IMR-90 (cell line): ENCODE results near the gene ZNF774. TPM values are rescaled to one million over a fixed set of nuclear protein-coding genes. Genes with fewer than 3 reads are reported as not detected.

Experiments used
- ATAC-seq: fragments of 200-7000 bp; cut with Tn5 transposase; 2 replicates; pipeline ENCODE4 v1.9.1; 2020; ENCODE audit warnings: low read depth, mild to moderate bottlenecking, moderate library complexity
- BruUV-seq: library from RNA; stranded (reverse); fragments of 400-500 nt; replicated peaks from 2 replicates; lab custom pipeline; 2021; lab: Mats Ljungman, UMichigan
- CTCF ChIA-PET: fragments of 300-600 bp; formaldehyde crosslinking; extraction: SDS; loops from one replicate; lab custom pipeline; 2021; ENCODE audit warnings: antibody characterized with exemption; lab: Yijun Ruan, JAX
- POLR2A ChIA-PET: fragments of 300-600 bp; sonication (Branson Sonifier 250); formaldehyde crosslinking; loops from one replicate; lab custom pipeline; 2022; ENCODE audit warnings: antibody characterized with exemption; ENCODE audit not compliant: unreplicated experiment; lab: Charles Lee
- DNase-seq: peaks from one replicate; pipeline ENCODE4 v3.0.0; 2013
- H2AFZ ChIP-seq: replicated peaks from 2 replicates; pipeline ENCODE3; 2013; ENCODE audit warnings: low read length, mild to moderate bottlenecking; ENCODE audit not compliant: poor library complexity
- H2AK5ac ChIP-seq: 2 replicates; pipeline ENCODE4 v1.6.1; 2013; ENCODE audit warnings: low read depth, low read length, inconsistent platforms
- H2AK9ac ChIP-seq: replicated peaks from 2 replicates; pipeline ENCODE3; 2013; ENCODE audit warnings: mild to moderate bottlenecking, low read depth, low read length, moderate library complexity; ENCODE audit not compliant: poor library complexity
- H2BK120ac ChIP-seq: 2 replicates; pipeline ENCODE4 v1.6.1; 2013; ENCODE audit warnings: low read depth, low read length, inconsistent platforms
- H2BK15ac ChIP-seq: 3 replicates; pipeline ENCODE4 v1.6.1; 2013; ENCODE audit warnings: low read depth, low read length, inconsistent platforms
- H2BK20ac ChIP-seq: 2 replicates; pipeline ENCODE4 v1.6.1; 2013; ENCODE audit warnings: low read depth, mild to moderate bottlenecking, inconsistent platforms, low read length, moderate library complexity
- H2BK5ac ChIP-seq: 2 replicates; pipeline ENCODE4 v1.6.1; 2013; ENCODE audit warnings: mild to moderate bottlenecking, low read depth, low read length, inconsistent platforms; ENCODE audit not compliant: poor library complexity, severe bottlenecking
- H3K14ac ChIP-seq: replicated peaks from 2 replicates; pipeline ENCODE4 v1.6.1; 2013; ENCODE audit warnings: low read depth, low read length, inconsistent platforms
- H3K18ac ChIP-seq: 2 replicates; pipeline ENCODE4 v1.6.1; 2013; ENCODE audit warnings: low read depth, low read length, control low read depth
- H3K23ac ChIP-seq: 2 replicates; pipeline ENCODE4 v1.6.1; 2013; ENCODE audit warnings: low read depth, low read length, inconsistent platforms
- H3K27ac ChIP-seq: 2 replicates; pipeline ENCODE4 v1.5.1; 2013; ENCODE audit warnings: mild to moderate bottlenecking, control low read depth, low read length; ENCODE audit not compliant: insufficient read depth
- H3K27me3 ChIP-seq: 2 replicates; pipeline ENCODE4 v1.6.1; 2013; ENCODE audit warnings: low read length; ENCODE audit not compliant: control insufficient read depth, insufficient read depth
- H3K36me3 ChIP-seq: 2 replicates; pipeline ENCODE4 v1.6.1; 2013; ENCODE audit warnings: low read length, mixed read lengths; ENCODE audit not compliant: control insufficient read depth, insufficient read depth
- H3K4ac ChIP-seq: 2 replicates; pipeline ENCODE4 v1.6.1; 2013; ENCODE audit warnings: low read depth, low read length, inconsistent platforms
- H3K4me1 ChIP-seq: 2 replicates; pipeline ENCODE4 v1.6.1; 2013; ENCODE audit warnings: low read length, mixed read lengths; ENCODE audit not compliant: control insufficient read depth, insufficient read depth
- H3K4me2 ChIP-seq: 2 replicates; pipeline ENCODE4 v1.6.1; 2013; ENCODE audit warnings: low read depth, mild to moderate bottlenecking, control low read depth, low read length, moderate library complexity
- H3K4me3 ChIP-seq: 2 replicates; pipeline ENCODE4 v1.5.1; 2013; ENCODE audit warnings: low read depth, mild to moderate bottlenecking, control low read depth, low read length, moderate library complexity; ENCODE audit not compliant: insufficient read depth
- H3K56ac ChIP-seq: 2 replicates; pipeline ENCODE4 v1.6.1; 2013; ENCODE audit warnings: low read length, inconsistent platforms; ENCODE audit not compliant: insufficient read depth; ENCODE audit errors: extremely low read depth
- H3K79me1 ChIP-seq, 2 experiments: 2 replicates each; pipeline ENCODE4 v1.6.1; 2013; ENCODE audit warnings: low read length in 2 of 2, inconsistent platforms in 1 of 2, low read depth in 1 of 2
- H3K9ac ChIP-seq: 2 replicates; pipeline ENCODE4 v1.6.1; 2013; ENCODE audit warnings: low read depth, low read length, control low read depth
- H3K9me1 ChIP-seq: 2 replicates; pipeline ENCODE4 v1.6.1; 2013; ENCODE audit warnings: low read length, inconsistent platforms; ENCODE audit not compliant: insufficient read depth
- H3K9me3 ChIP-seq: 2 replicates; pipeline ENCODE4 v1.6.1; 2013; ENCODE audit warnings: low read length; ENCODE audit not compliant: control insufficient read depth, insufficient read depth
- H4K20me1 ChIP-seq: 2 replicates; pipeline ENCODE4 v1.6.1; 2013; ENCODE audit warnings: low read length, inconsistent platforms; ENCODE audit not compliant: insufficient read depth
- H4K5ac ChIP-seq: 2 replicates; pipeline ENCODE4 v1.6.1; 2013; ENCODE audit warnings: mild to moderate bottlenecking, low read depth, low read length, control low read depth
- H4K8ac ChIP-seq, 2 experiments: 2 replicates each; pipeline ENCODE4 v1.6.1; 2013; ENCODE audit warnings: low read depth in 2 of 2, low read length in 2 of 2, control low read depth in 1 of 2, inconsistent platforms in 1 of 2
- H4K91ac ChIP-seq: 2 replicates; pipeline ENCODE4 v1.6.1; 2013; ENCODE audit warnings: low read depth, low read length, inconsistent platforms; ENCODE audit not compliant: insufficient read depth
- BHLHE40 ChIP-seq: fragments of 150-350 bp; IDR thresholded peaks from 2 replicates; pipeline ENCODE4 v1.6.1; 2016; ENCODE audit warnings: mild to moderate bottlenecking, low read depth, low read length
- CEBPB ChIP-seq: IDR thresholded peaks from 2 replicates; pipeline ENCODE4 v1.6.1; 2012; ENCODE audit warnings: low read depth, low read length, improper control_type of control experiment
- FOS ChIP-seq: fragments of 150-350 bp; IDR thresholded peaks from 2 replicates; pipeline ENCODE4 v1.6.1; 2016; ENCODE audit warnings: low read depth, low read length
- MAFK ChIP-seq: IDR thresholded peaks from 2 replicates; pipeline ENCODE4 v1.6.1; 2012; ENCODE audit warnings: low read depth, low read length, improper control_type of control experiment
- MAZ ChIP-seq: IDR thresholded peaks from 2 replicates; pipeline ENCODE4 v1.6.1; 2012; ENCODE audit warnings: low read depth, mild to moderate bottlenecking, low read length, improper control_type of control experiment, moderate library complexity, borderline replicate concordance
- MXI1 ChIP-seq: IDR thresholded peaks from 2 replicates; pipeline ENCODE4 v1.6.1; 2012; ENCODE audit warnings: low read depth, mild to moderate bottlenecking, low read length, moderate library complexity, borderline replicate concordance
- NFE2L2 ChIP-seq: fragments of 150-350 bp; IDR thresholded peaks from 2 replicates; pipeline ENCODE4 v1.6.1; 2016; ENCODE audit warnings: low read depth, mild to moderate bottlenecking, low read length
- POLR2A ChIP-seq: IDR thresholded peaks from 2 replicates; pipeline ENCODE4 v1.6.1; 2012; ENCODE audit warnings: mild to moderate bottlenecking, low read depth, low read length
- RAD21 ChIP-seq: IDR thresholded peaks from 2 replicates; pipeline ENCODE4 v1.6.1; 2012; ENCODE audit warnings: low read length, improper control_type of control experiment
- RCOR1 ChIP-seq: IDR thresholded peaks from 2 replicates; pipeline ENCODE4 v1.6.1; 2012; ENCODE audit warnings: mild to moderate bottlenecking, low read length, improper control_type of control experiment; ENCODE audit not compliant: insufficient replicate concordance
- RFX5 ChIP-seq: IDR thresholded peaks from 2 replicates; pipeline ENCODE4 v1.8.0; 2012; ENCODE audit warnings: low read depth, mild to moderate bottlenecking, low read length, moderate library complexity
- SMC3 ChIP-seq: fragments of 150-350 bp; IDR thresholded peaks from 2 replicates; pipeline ENCODE4 v1.6.1; 2016; ENCODE audit warnings: low read depth, mild to moderate bottlenecking, antibody characterized with exemption, low read length, moderate library complexity
- WGBS, 2 experiments: methylation state at CpG; one replicate each; pipeline versions ENCODE4 v1.1.5 to v1.1.7; 2013; ENCODE audit warnings: missing lambda C conversion rate in 2 of 2; ENCODE audit not compliant: insufficient read length in 1 of 2; ENCODE audit errors: extremely low coverage in 2 of 2; 5-methylcytosine and 5-hydroxymethylcytosine counted together
- dilution Hi-C: fragments of 300-500 bp; cut with HindIII; formaldehyde crosslinking; loops from one replicate; pipeline ENCODE4 v1.14.3; 2018; ENCODE audit warnings: low sequenced_read_pairs; ENCODE audit not compliant: unreplicated experiment
- in situ Hi-C: fragments of 300-500 bp; cut with MboI; formaldehyde crosslinking; loops from 3 replicates; pipeline ENCODE4 v1.14.3; 2019; ENCODE audit warnings: low sequenced_read_pairs, inconsistent platforms, mixed read lengths
- intact Hi-C: fragments of 100-400 bp; cut with micrococcal nuclease; formaldehyde crosslinking; loops from 2 replicates; pipeline ENCODE4 v1.10.0; 2022
- polyA plus RNA-seq, 3 experiments: library from polyadenylated mRNA; depleted of rRNA; stranded (reverse); fragments of >200 nt; gene quantifications; 2 replicates each; pipeline ENCODE4 v1.2.3, GENCODE V29; 2012; ENCODE audit warnings: low replicate concordance in 1 of 3
- total RNA-seq: library from RNA; depleted of rRNA; stranded (reverse); fragments of >200 nt; gene quantifications from 2 replicates; pipeline ENCODE4 v1.2.3, GENCODE V29; 2012
- TF ChIP-seq, protein P1 (sequence below): conservative IDR thresholded peaks from 2 replicates; pipeline ENCODE4 v1.5.1; 2012; ENCODE audit warnings: mild to moderate bottlenecking, low read depth, low read length, improper control_type of control experiment
- TF ChIP-seq, protein P2 (sequence below): fragments of 150-350 bp; IDR thresholded peaks from 2 replicates; pipeline ENCODE4 v1.6.1; 2016; ENCODE audit warnings: low read depth, mild to moderate bottlenecking, low read length, moderate library complexity, borderline replicate concordance
- TF ChIP-seq, protein P3 (sequence below): fragments of 150-350 bp; IDR thresholded peaks from 2 replicates; pipeline ENCODE4 v1.6.1; 2017; ENCODE audit warnings: mild to moderate bottlenecking, antibody characterized with exemption, low read length, low read depth

The ZNF774 gene
- total and polyA plus RNA-seq, 2 of the 4 experiments (the other 2 are of a cell fraction): 0.91 to 1.1 TPM

DNA sequence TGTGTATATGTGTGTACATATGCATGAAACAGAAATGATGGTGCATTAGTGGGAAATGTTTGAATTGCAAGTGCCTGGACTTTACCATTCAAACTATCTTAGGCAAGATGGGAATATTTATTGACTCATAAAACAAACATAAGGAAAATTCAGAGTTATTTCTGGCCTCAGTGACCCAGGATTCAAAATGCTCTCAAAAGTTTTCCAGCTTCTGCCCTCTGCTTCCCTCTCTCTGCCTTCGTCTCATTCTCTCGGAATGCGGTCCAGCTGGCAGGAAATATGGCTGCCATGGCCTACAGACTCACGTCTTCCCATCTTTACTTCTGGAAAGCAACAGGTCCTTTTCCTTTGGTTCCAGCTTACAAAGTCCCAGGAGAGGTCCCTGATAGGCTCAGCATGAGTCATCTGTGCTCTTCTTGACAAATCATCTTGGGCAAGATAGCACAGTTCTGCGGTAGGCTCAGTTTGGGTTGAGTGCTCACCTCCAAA, 8.7 kb upstream of the ZNF774 start:
- Histone ChIP-seq H3K36me3 (no peaks in the 10 kb centered on the region), H3K18ac (no peak overlapping the region), H2AK9ac (no peak overlapping the region), H3K9me1 (no peaks in the 10 kb centered on the region; the same call in 1 of the 2 replicates), H3K27me3 (no peaks in the 10 kb centered on the region), H3K4me3 (no peak overlapping the region), H4K91ac (no peak overlapping the region), H3K4ac (no peak overlapping the region), H4K5ac (no peak overlapping the region), H3K9me3 (no peaks in the 10 kb centered on the region), H4K8ac (no peak overlapping the region), H3K27ac (no peak overlapping the region), H3K4me2 (no peak overlapping the region), H3K56ac (no peak overlapping the region), H3K23ac (no peak overlapping the region), H2AK5ac (no peak overlapping the region), H4K20me1 (no peaks in the 10 kb centered on the region), H2BK20ac (no peak overlapping the region), H3K9ac (no peak overlapping the region), H3K79me1 (no peaks in the 10 kb centered on the region), H3K4me1 (peaks cover 6% of the 10 kb centered on the region; the same call in 1 of the 2 replicates), H2BK5ac (no peak overlapping the region), H2BK15ac (no peak overlapping the region), H2BK120ac (no peak overlapping the region), H2AFZ (peak overlapping the region; percentile 81), H3K14ac (no peak overlapping the region)
- ChIA-PET CTCF (no interaction called here), POLR2A (no interaction called here)
- WGBS, 2 experiments: 77% methylated on average over 4 of the region's 5 CpGs; no CpG with 5 or more reads in 1 of the 2 experiments
- intact Hi-C loops: no loop called here
- dilution Hi-C loops: no loop called here
- peak; percentile 72 for DNase-seq
- BruUV-seq: no TSS peak
- ATAC-seq: peak; percentile 57
- TF ChIP-seq, protein P1, sequence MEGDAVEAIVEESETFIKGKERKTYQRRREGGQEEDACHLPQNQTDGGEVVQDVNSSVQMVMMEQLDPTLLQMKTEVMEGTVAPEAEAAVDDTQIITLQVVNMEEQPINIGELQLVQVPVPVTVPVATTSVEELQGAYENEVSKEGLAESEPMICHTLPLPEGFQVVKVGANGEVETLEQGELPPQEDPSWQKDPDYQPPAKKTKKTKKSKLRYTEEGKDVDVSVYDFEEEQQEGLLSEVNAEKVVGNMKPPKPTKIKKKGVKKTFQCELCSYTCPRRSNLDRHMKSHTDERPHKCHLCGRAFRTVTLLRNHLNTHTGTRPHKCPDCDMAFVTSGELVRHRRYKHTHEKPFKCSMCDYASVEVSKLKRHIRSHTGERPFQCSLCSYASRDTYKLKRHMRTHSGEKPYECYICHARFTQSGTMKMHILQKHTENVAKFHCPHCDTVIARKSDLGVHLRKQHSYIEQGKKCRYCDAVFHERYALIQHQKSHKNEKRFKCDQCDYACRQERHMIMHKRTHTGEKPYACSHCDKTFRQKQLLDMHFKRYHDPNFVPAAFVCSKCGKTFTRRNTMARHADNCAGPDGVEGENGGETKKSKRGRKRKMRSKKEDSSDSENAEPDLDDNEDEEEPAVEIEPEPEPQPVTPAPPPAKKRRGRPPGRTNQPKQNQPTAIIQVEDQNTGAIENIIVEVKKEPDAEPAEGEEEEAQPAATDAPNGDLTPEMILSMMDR: no peak
- TF ChIP-seq POLR2A (no peak), MAFK (no peak), RCOR1 (no peak), MXI1 (no peak), FOS (peak; percentile 36; the same call in 1 of the 2 replicates), NFE2L2 (no peak), RFX5 (no peak), MAZ (no peak), SMC3 (no peak), BHLHE40 (no peak), CEBPB (peak; percentile 30; the same call in 1 of the 2 replicates), RAD21 (no peak)
- TF ChIP-seq, protein P2, sequence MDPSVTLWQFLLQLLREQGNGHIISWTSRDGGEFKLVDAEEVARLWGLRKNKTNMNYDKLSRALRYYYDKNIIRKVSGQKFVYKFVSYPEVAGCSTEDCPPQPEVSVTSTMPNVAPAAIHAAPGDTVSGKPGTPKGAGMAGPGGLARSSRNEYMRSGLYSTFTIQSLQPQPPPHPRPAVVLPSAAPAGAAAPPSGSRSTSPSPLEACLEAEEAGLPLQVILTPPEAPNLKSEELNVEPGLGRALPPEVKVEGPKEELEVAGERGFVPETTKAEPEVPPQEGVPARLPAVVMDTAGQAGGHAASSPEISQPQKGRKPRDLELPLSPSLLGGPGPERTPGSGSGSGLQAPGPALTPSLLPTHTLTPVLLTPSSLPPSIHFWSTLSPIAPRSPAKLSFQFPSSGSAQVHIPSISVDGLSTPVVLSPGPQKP: no peak
- TF ChIP-seq, protein P3, sequence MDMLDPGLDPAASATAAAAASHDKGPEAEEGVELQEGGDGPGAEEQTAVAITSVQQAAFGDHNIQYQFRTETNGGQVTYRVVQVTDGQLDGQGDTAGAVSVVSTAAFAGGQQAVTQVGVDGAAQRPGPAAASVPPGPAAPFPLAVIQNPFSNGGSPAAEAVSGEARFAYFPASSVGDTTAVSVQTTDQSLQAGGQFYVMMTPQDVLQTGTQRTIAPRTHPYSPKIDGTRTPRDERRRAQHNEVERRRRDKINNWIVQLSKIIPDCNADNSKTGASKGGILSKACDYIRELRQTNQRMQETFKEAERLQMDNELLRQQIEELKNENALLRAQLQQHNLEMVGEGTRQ: no peak
- in situ Hi-C loops: no loop called here
